HL-60/S4 treated with phorbol 12-myristate 13-acetate at 8.2 ng/mL for 4 days and 3 days (cell line): ENCODE data around the gene SAXO1.

Experiments
- in situ Hi-C: fragments of 300-500 bp; cut with MboI; formaldehyde crosslinking; loops from 2 replicates; pipeline ENCODE4 v1.15.0; 2022; ENCODE audit warnings: low sequenced_read_pairs

Gene SAXO1

DNA sequence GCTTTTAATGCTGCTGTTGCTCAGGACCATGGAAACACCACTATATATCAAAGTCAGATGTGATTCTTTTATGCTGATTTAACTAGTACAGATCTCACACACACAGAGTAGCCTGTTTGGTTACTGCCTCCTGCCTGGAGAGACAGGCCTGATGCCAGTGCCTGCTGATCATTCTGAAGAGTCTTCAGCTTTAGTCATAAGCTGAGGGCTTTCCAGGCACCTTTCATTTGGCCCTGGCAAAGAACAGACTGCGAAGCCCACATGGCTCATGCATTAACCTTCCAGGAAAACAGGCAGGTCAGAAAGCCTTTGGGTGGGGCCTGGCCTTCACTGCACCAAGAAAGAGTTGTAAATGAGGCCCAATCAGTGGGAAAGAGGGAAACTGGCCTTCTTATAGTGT lies 144.7 kb downstream of the SAXO1 start:
- in situ Hi-C loops: no loop called here

DNA sequence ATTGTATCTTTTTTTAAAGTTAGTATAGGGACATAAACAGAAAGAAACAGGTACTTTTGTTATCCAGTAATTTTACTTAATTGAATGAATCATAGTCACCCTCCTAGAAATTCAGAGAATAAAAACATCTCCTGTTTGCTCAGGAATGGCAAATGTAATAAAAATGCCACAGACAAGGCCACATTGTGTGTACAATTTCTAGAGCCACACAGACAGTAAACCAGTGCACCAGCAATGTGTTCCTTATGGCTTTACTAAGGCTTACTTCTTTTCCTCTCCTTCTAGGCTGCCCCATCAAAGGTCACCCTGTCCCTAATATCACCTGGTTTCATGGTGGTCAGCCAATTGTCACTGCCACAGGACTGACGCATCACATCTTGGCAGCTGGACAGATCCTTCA lies 145.5 kb downstream of the SAXO1 start:
- in situ Hi-C loops: no loop called here

DNA sequence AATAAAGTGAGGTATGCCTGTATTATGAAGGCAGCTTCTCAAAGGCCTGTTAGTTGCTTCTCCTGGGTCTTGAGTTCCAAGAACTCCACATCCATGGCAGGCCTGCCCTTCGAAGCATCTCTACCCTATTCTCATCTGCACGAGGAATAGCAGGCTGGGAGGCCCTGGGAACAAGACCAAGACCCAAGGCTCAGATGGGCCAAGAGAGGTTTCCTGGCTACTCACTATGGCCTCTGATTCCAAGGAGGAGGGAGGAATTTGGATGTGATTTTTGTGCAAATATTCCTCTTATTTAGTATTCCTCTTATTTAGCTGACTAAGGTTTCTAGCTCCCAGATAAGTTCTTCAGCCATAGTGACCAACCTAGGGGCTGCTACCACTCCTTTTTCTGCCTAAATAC lies 151.3 kb downstream of the SAXO1 start:
- in situ Hi-C loops: no loop called here

DNA sequence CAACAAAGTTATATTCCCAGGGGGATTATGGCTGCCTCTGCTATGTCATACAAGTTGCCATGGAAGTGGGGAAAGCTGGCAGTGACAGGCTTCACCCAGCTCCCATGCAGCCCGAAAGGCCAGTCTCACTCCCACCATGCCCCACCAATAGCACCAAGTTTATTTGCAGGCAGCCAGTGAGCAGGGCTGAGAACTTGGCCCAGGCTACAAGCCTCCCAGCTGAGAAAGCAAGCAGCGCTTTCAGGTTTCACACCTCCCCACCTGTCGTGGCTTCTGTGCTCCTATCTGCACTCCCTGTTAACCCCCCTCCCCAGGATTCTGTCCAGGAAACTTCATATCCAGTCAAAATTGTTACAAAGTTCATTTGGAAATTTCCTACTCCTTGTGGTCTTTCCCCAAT lies 155.0 kb downstream of the SAXO1 start:
- in situ Hi-C loops: no loop called here
